HepG2 (cell line): ENCODE measurements around the gene DBN1. TPM values are rescaled to one million over a fixed set of nuclear protein-coding genes. Genes with fewer than 3 reads are reported as not detected.
A peak's percentile ranks its signal among the peaks of the same experiment; 100 is the strongest.

ENCODE experiments used
- DPF2 ChIP-seq: sonication (generic); formaldehyde crosslinking; IDR thresholded peaks from 2 replicates; pipeline ENCODE4 v1.4.0; 2020; ENCODE audit warnings: mild to moderate bottlenecking, low read depth, missing genetic modification reagents, borderline replicate concordance
- GFI1 ChIP-seq: sonication (generic); formaldehyde crosslinking; IDR thresholded peaks from 2 replicates; pipeline ENCODE4 v1.5.0; 2020; ENCODE audit warnings: missing genetic modification reagents, mild to moderate bottlenecking, borderline replicate concordance
- HES4 ChIP-seq: sonication (generic); formaldehyde crosslinking; IDR thresholded peaks from 2 replicates; pipeline ENCODE4 v1.9.0; 2021; ENCODE audit warnings: mild to moderate bottlenecking, missing genetic modification reagents, borderline replicate concordance
- KLF12 ChIP-seq: sonication (generic); formaldehyde crosslinking; IDR thresholded peaks from 2 replicates; pipeline ENCODE4 v1.4.0; 2020; ENCODE audit warnings: missing genetic modification reagents, borderline replicate concordance
- KLF9 ChIP-seq: IDR thresholded peaks from 2 replicates; pipeline ENCODE4 v1.6.1; 2016; ENCODE audit warnings: low read depth
- LCORL ChIP-seq, 2 experiments: fragments of 450-650 bp in 1 of 2; sonication (generic) in 1 of 2; formaldehyde crosslinking in 1 of 2; IDR thresholded peaks; 2 replicates each; pipeline versions ENCODE4 v1.5.0 to v1.6.1; 2017 to 2020; ENCODE audit warnings: antibody characterized with exemption in 1 of 2, missing genetic modification reagents in 1 of 2
- MED1 ChIP-seq: sonication (generic); formaldehyde crosslinking; IDR thresholded peaks from 2 replicates; pipeline ENCODE4 v1.4.0; 2020; ENCODE audit warnings: missing genetic modification reagents
- MYC ChIP-seq: sonication (generic); formaldehyde crosslinking; IDR thresholded peaks from 2 replicates; pipeline ENCODE4 v1.9.0; 2021; ENCODE audit warnings: missing genetic modification reagents, borderline replicate concordance
- NR2F6 ChIP-seq, 2 experiments: IDR thresholded peaks; 2 replicates each; pipeline ENCODE4 v1.6.1; 2016; ENCODE audit warnings: antibody characterized with exemption in 1 of 2, mild to moderate bottlenecking in 1 of 2
- ZNF230 ChIP-seq: sonication (generic); formaldehyde crosslinking; IDR thresholded peaks from 2 replicates; pipeline ENCODE4 v1.4.0; 2020; ENCODE audit warnings: mild to moderate bottlenecking, missing genetic modification reagents
- ZNF282 ChIP-seq: fragments of 450-650 bp; IDR thresholded peaks from 2 replicates; pipeline ENCODE4 v1.6.1; 2018; ENCODE audit not compliant: partially characterized antibody
- ZNF83 ChIP-seq: sonication (generic); formaldehyde crosslinking; IDR thresholded peaks from 2 replicates; pipeline ENCODE4 v1.4.0; 2020; ENCODE audit warnings: missing genetic modification reagents, mild to moderate bottlenecking, borderline replicate concordance
- ZNF841 ChIP-seq: sonication (generic); formaldehyde crosslinking; IDR thresholded peaks from 2 replicates; pipeline ENCODE4 v1.8.1; 2023; ENCODE audit warnings: missing genetic modification reagents, borderline replicate concordance
- ZSCAN20 ChIP-seq: sonication (generic); formaldehyde crosslinking; IDR thresholded peaks from 2 replicates; pipeline ENCODE4 v1.4.0; 2020; ENCODE audit warnings: missing genetic modification reagents, mild to moderate bottlenecking, borderline replicate concordance
- polyA plus RNA-seq, 8 experiments: library from polyadenylated mRNA; depleted of rRNA in 3 of 8; stranded (reverse) in 7 of 8; unstranded in 1 of 8; fragments of >200 nt; fragmentation: Illumina TruSeq in 4 of 8; extraction: Trizol in 4 of 8; gene quantifications; 2 replicates each; pipeline versions ENCODE4 v1.2.1 to v1.2.3, GENCODE V29; 2011 to 2016; ENCODE audit warnings: low read depth in 4 of 8, missing spikeins in 1 of 8, mixed read lengths in 1 of 8; ENCODE audit not compliant: insufficient read depth in 1 of 8
- total RNA-seq, 5 experiments: library from RNA; depleted of rRNA; stranded (reverse); fragments of >200 nt; fragmentation: Illumina TruSeq; extraction: Trizol; gene quantifications; 2 replicates each; pipeline ENCODE4 v1.2.3, GENCODE V29; 2016; ENCODE audit warnings: low read depth in 1 of 5
- TF ChIP-seq, protein P1 (sequence below): sonication (generic); formaldehyde crosslinking; IDR thresholded peaks from 2 replicates; pipeline ENCODE4 v1.8.1; 2023; ENCODE audit warnings: mild to moderate bottlenecking, missing genetic modification reagents
- TF ChIP-seq, protein P2 (sequence below): IDR thresholded peaks from 2 replicates; pipeline ENCODE4 v1.6.1; 2012; ENCODE audit warnings: inconsistent platforms
- TF ChIP-seq, protein P3 (sequence below): sonication (generic); formaldehyde crosslinking; IDR thresholded peaks from 2 replicates; pipeline ENCODE4 v1.4.0; 2020; ENCODE audit warnings: mild to moderate bottlenecking, low read depth, missing genetic modification reagents
- TF ChIP-seq, protein P4 (sequence below): sonication (generic); formaldehyde crosslinking; IDR thresholded peaks from 2 replicates; pipeline ENCODE4 v1.8.1; 2022; ENCODE audit warnings: low read depth, mild to moderate bottlenecking, missing genetic modification reagents
- TF ChIP-seq, protein P5 (sequence below): sonication (generic); formaldehyde crosslinking; IDR thresholded peaks from 2 replicates; pipeline ENCODE4 v1.9.0; 2022; ENCODE audit warnings: missing genetic modification reagents, mild to moderate bottlenecking, borderline replicate concordance
- TF ChIP-seq, protein P6 (sequence below): sonication (generic); formaldehyde crosslinking; IDR thresholded peaks from 2 replicates; pipeline ENCODE4 v1.5.0; 2020; ENCODE audit warnings: missing genetic modification reagents

The DBN1 gene
- total and polyA plus RNA-seq, 2 of the 13 experiments (the other 11 are each of a cell fraction or from before 2014, with no cell fraction given), result 27.0 to 37.3 TPM

DNA sequence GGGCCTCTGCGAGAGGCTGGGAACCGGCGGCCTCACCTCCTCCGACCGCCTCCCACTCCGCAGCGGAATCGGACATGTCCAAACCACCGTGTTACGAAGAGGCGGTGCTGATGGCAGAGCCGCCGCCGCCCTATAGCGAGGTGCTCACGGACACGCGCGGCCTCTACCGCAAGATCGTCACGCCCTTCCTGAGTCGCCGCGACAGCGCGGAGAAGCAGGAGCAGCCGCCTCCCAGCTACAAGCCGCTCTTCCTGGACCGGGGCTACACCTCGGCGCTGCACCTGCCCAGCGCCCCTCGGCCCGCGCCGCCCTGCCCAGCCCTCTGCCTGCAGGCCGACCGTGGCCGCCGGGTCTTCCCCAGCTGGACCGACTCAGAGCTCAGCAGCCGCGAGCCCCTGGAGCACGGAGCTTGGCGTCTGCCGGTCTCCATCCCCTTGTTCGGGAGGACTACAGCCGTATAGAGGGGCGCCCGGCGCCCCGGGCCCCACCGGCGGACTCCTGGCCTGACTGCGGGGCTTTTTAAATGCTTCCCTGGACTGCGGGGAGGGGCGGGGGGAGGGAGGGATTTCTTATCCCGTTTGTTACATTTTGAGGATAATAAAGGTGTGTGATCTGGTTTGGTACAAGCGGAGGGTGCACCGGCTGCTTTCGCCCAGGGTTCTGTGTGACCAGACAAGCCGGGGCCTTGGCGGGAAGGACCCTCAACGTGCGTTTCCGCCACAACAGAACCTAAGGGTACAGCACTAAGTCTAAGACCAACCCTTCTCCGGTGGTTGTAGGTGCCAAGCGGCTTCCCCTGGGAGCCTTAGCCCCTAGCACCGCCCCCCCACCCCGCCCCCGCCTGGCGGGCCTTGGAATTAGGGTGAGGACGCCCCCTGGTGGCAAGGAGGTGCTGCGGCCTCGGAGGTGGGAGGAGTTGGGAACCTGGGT lies 17.5 kb downstream of the DBN1 start (continued):
- TF ChIP-seq ZSCAN20 (no peak), MYC (no peak), KLF9 (CRISPR knock-in tag) (peak; percentile 79; the same call in 1 of the 2 replicates), ZNF282 (no peak), ZNF841 (CRISPR knock-in tag) (no peak), ZNF230 (CRISPR knock-in tag) (0 out of 2 replicates have a peak, but pooled peaks have one; percentile 57), LCORL (IDR thresholded peaks at IDR 0.05) (no peak), LCORL (CRISPR knock-in tag; IDR thresholded peaks at IDR 0.05) (no peak), GFI1 (CRISPR knock-in tag) (no peak), ZNF83 (CRISPR knock-in tag) (no peak), DPF2 (no peak), HES4 (CRISPR knock-in tag) (no peak), MED1 (no peak), NR2F6 (IDR thresholded peaks at IDR 0.05) (no peak), NR2F6 (CRISPR knock-in tag; IDR thresholded peaks at IDR 0.05) (no peak), KLF12 (CRISPR knock-in tag) (no peak)
- TF ChIP-seq, protein P1, sequence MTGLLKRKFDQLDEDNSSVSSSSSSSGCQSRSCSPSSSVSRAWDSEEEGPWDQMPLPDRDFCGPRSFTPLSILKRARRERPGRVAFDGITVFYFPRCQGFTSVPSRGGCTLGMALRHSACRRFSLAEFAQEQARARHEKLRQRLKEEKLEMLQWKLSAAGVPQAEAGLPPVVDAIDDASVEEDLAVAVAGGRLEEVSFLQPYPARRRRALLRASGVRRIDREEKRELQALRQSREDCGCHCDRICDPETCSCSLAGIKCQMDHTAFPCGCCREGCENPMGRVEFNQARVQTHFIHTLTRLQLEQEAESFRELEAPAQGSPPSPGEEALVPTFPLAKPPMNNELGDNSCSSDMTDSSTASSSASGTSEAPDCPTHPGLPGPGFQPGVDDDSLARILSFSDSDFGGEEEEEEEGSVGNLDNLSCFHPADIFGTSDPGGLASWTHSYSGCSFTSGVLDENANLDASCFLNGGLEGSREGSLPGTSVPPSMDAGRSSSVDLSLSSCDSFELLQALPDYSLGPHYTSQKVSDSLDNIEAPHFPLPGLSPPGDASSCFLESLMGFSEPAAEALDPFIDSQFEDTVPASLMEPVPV (CRISPR knock-in tag), result peak; percentile 75
- TF ChIP-seq, protein P2, sequence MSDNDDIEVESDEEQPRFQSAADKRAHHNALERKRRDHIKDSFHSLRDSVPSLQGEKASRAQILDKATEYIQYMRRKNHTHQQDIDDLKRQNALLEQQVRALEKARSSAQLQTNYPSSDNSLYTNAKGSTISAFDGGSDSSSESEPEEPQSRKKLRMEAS, result no peak
- TF ChIP-seq, protein P3, sequence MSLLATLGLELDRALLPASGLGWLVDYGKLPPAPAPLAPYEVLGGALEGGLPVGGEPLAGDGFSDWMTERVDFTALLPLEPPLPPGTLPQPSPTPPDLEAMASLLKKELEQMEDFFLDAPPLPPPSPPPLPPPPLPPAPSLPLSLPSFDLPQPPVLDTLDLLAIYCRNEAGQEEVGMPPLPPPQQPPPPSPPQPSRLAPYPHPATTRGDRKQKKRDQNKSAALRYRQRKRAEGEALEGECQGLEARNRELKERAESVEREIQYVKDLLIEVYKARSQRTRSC (CRISPR knock-in tag), result no peak
- TF ChIP-seq, protein P4, sequence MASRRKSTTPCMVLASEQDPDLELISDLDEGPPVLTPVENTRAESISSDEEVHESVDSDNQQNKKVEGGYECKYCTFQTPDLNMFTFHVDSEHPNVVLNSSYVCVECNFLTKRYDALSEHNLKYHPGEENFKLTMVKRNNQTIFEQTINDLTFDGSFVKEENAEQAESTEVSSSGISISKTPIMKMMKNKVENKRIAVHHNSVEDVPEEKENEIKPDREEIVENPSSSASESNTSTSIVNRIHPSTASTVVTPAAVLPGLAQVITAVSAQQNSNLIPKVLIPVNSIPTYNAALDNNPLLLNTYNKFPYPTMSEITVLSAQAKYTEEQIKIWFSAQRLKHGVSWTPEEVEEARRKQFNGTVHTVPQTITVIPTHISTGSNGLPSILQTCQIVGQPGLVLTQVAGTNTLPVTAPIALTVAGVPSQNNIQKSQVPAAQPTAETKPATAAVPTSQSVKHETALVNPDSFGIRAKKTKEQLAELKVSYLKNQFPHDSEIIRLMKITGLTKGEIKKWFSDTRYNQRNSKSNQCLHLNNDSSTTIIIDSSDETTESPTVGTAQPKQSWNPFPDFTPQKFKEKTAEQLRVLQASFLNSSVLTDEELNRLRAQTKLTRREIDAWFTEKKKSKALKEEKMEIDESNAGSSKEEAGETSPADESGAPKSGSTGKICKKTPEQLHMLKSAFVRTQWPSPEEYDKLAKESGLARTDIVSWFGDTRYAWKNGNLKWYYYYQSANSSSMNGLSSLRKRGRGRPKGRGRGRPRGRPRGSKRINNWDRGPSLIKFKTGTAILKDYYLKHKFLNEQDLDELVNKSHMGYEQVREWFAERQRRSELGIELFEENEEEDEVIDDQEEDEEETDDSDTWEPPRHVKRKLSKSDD (CRISPR knock-in tag), result no peak
- TF ChIP-seq, protein P5, sequence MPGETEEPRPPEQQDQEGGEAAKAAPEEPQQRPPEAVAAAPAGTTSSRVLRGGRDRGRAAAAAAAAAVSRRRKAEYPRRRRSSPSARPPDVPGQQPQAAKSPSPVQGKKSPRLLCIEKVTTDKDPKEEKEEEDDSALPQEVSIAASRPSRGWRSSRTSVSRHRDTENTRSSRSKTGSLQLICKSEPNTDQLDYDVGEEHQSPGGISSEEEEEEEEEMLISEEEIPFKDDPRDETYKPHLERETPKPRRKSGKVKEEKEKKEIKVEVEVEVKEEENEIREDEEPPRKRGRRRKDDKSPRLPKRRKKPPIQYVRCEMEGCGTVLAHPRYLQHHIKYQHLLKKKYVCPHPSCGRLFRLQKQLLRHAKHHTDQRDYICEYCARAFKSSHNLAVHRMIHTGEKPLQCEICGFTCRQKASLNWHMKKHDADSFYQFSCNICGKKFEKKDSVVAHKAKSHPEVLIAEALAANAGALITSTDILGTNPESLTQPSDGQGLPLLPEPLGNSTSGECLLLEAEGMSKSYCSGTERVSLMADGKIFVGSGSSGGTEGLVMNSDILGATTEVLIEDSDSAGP, result peak; percentile 67; the same call in 1 of the 2 replicates
- TF ChIP-seq, protein P6, sequence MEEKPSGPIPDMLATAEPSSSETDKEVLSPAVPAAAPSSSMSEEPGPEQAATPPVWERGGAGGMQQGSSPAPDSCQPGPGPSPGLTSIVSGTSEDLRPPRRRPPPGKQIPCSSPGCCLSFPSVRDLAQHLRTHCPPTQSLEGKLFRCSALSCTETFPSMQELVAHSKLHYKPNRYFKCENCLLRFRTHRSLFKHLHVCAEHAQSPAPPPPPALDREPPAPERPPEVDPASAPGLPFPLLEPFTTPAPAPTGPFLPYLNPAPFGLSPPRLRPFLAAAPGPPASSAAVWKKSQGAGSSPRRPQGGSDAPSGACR (CRISPR knock-in tag), result no peak
